H9 (cell line): ENCODE measurements around the gene BASP1. TPM values are rescaled to one million over a fixed set of nuclear protein-coding genes. Genes with fewer than 3 reads are reported as not detected.

Experiments
- DNase-seq: peaks from one replicate; pipeline ENCODE4 v3.0.0-alpha.2; 2017
- H2AFZ ChIP-seq: one replicate; pipeline ENCODE4 v1.6.1; 2013; ENCODE audit warnings: mild to moderate bottlenecking, low read length, control low read depth, moderate library complexity
- H2AK5ac ChIP-seq: 2 replicates; pipeline ENCODE4 v1.6.1; 2013; ENCODE audit warnings: low read length, control low read depth, mixed read lengths; ENCODE audit not compliant: insufficient read length
- H2BK120ac ChIP-seq: one replicate; pipeline ENCODE4 v1.6.1; 2013; ENCODE audit warnings: low read depth, mild to moderate bottlenecking, low read length, control low read depth, inconsistent platforms; ENCODE audit not compliant: poor library complexity, severe bottlenecking
- H2BK12ac ChIP-seq: 2 replicates; pipeline ENCODE4 v1.6.1; 2013; ENCODE audit warnings: low read length, control low read depth, mixed read lengths, low read depth; ENCODE audit not compliant: insufficient read length
- H2BK15ac ChIP-seq: 2 replicates; pipeline ENCODE4 v1.6.1; 2013; ENCODE audit warnings: low read depth, low read length, control low read depth
- H2BK20ac ChIP-seq: one replicate; pipeline ENCODE4 v1.6.1; 2013; ENCODE audit warnings: low read depth, mild to moderate bottlenecking, low read length, control low read depth, inconsistent platforms; ENCODE audit not compliant: poor library complexity, severe bottlenecking
- H2BK5ac ChIP-seq: 2 replicates; pipeline ENCODE4 v1.6.1; 2013; ENCODE audit warnings: low read length, control low read depth, mixed read lengths; ENCODE audit not compliant: insufficient read length
- H3K14ac ChIP-seq: 2 replicates; pipeline ENCODE4 v1.6.1; 2013; ENCODE audit warnings: low read length, control low read depth; ENCODE audit not compliant: insufficient read depth
- H3K18ac ChIP-seq: 2 replicates; pipeline ENCODE4 v1.6.1; 2013; ENCODE audit warnings: low read depth, mild to moderate bottlenecking, mixed read lengths, low read length, control low read depth; ENCODE audit not compliant: insufficient read length
- H3K23ac ChIP-seq: 2 replicates; pipeline ENCODE4 v1.6.1; 2013; ENCODE audit warnings: low read length, control low read depth, mixed read lengths, low read depth; ENCODE audit not compliant: insufficient read length
- H3K23me2 ChIP-seq: 2 replicates; pipeline ENCODE4 v1.6.1; 2013; ENCODE audit warnings: low read depth, mild to moderate bottlenecking, mixed read lengths, low read length, control low read depth; ENCODE audit not compliant: insufficient read length, poor library complexity, severe bottlenecking
- H3K27ac ChIP-seq: 2 replicates; pipeline ENCODE4 v1.5.1; 2013; ENCODE audit warnings: low read length, control low read depth, mixed read lengths, low read depth; ENCODE audit not compliant: insufficient read length
- H3K27me3 ChIP-seq: 2 replicates; pipeline ENCODE4 v1.6.1; 2013; ENCODE audit warnings: low read length, control low read depth, inconsistent platforms; ENCODE audit not compliant: insufficient read depth
- H3K4ac ChIP-seq: 2 replicates; pipeline ENCODE4 v1.6.1; 2013; ENCODE audit warnings: low read depth, mild to moderate bottlenecking, control low read depth, inconsistent platforms, low read length, moderate library complexity
- H3K4me1 ChIP-seq: 2 replicates; pipeline ENCODE4 v1.6.1; 2013; ENCODE audit warnings: low read length, control low read depth, inconsistent platforms; ENCODE audit not compliant: insufficient read depth
- H3K4me2 ChIP-seq: 2 replicates; pipeline ENCODE4 v1.6.1; 2013; ENCODE audit warnings: low read length, control low read depth, mixed read lengths; ENCODE audit not compliant: insufficient read length, insufficient read depth
- H3K56ac ChIP-seq: 2 replicates; pipeline ENCODE4 v1.6.1; 2013; ENCODE audit warnings: low read depth, mild to moderate bottlenecking, mixed read lengths, low read length, control low read depth; ENCODE audit not compliant: insufficient read length
- H3K79me1 ChIP-seq: 2 replicates; pipeline ENCODE4 v1.6.1; 2013; ENCODE audit warnings: low read depth, mild to moderate bottlenecking, moderate library complexity, low read length, control low read depth, inconsistent platforms; ENCODE audit not compliant: insufficient read depth, poor library complexity, severe bottlenecking
- H3K79me2 ChIP-seq: 2 replicates; pipeline ENCODE4 v1.6.1; 2013; ENCODE audit warnings: low read length, control low read depth, inconsistent platforms; ENCODE audit not compliant: insufficient read depth
- H3K9ac ChIP-seq: 2 replicates; pipeline ENCODE4 v1.6.1; 2013; ENCODE audit warnings: low read length, control low read depth, mixed read lengths; ENCODE audit not compliant: insufficient read length; ENCODE audit errors: extremely low read depth
- H3K9me3 ChIP-seq: one replicate; pipeline ENCODE4 v1.6.1; 2013; ENCODE audit warnings: low read depth, low read length, inconsistent platforms; ENCODE audit not compliant: control insufficient read depth
- H3T11ph ChIP-seq: one replicate; pipeline ENCODE4 v1.6.1; 2013; ENCODE audit warnings: mild to moderate bottlenecking, low read length, control low read depth, inconsistent platforms
- H4K20me1 ChIP-seq: one replicate; pipeline ENCODE4 v1.6.1; 2013; ENCODE audit not compliant: control insufficient read depth, insufficient read length, insufficient read depth
- H4K5ac ChIP-seq: 2 replicates; pipeline ENCODE4 v1.6.1; 2013; ENCODE audit warnings: low read depth, mild to moderate bottlenecking, mixed read lengths, low read length, control low read depth; ENCODE audit not compliant: insufficient read length
- H4K8ac ChIP-seq: replicated peaks from 2 replicates; pipeline ENCODE4 v1.6.1; 2013; ENCODE audit warnings: low read length, control low read depth, mixed read lengths, low read depth; ENCODE audit not compliant: insufficient read length
- H4K91ac ChIP-seq: 2 replicates; pipeline ENCODE4 v1.6.1; 2013; ENCODE audit warnings: low read depth, mild to moderate bottlenecking, moderate library complexity, mixed read lengths, low read length, control low read depth; ENCODE audit not compliant: insufficient read length
- H3K27ac Mint-ChIP-seq, 3 experiments: 2 replicates in 2 of 3; 3 replicates in 1 of 3; pipeline ENCODE4 v1.8.0; 2020 to 2021; ENCODE audit warnings: mixed read lengths in 3 of 3, mild to moderate bottlenecking in 1 of 3, moderate library complexity in 1 of 3
- H3K27me3 Mint-ChIP-seq: 2 replicates; pipeline ENCODE4 v1.8.0; 2021; ENCODE audit warnings: low read depth, mild to moderate bottlenecking, moderate library complexity, mixed read lengths
- H3K36me3 Mint-ChIP-seq, 3 experiments: 2 replicates in 2 of 3; 3 replicates in 1 of 3; pipeline ENCODE4 v1.8.0; 2020 to 2021; ENCODE audit warnings: low read depth in 3 of 3, mixed read lengths in 3 of 3; ENCODE audit not compliant: insufficient read depth in 1 of 3
- H3K4me1 Mint-ChIP-seq, 2 experiments: 2 replicates each; pipeline ENCODE4 v1.8.0; 2020; ENCODE audit warnings: mixed read lengths in 2 of 2
- H3K4me3 Mint-ChIP-seq, 2 experiments: 2 replicates in 1 of 2; 3 replicates in 1 of 2; pipeline ENCODE4 v1.8.0; 2020 to 2021; ENCODE audit warnings: mild to moderate bottlenecking in 2 of 2, mixed read lengths in 2 of 2, moderate library complexity in 1 of 2
- H3K9me3 Mint-ChIP-seq, 2 experiments: 2 replicates in 1 of 2; 3 replicates in 1 of 2; pipeline ENCODE4 v1.8.0; 2020; ENCODE audit warnings: mild to moderate bottlenecking in 2 of 2, mixed read lengths in 2 of 2, moderate library complexity in 1 of 2
- WGBS: extraction: QIAGEN DNeasy Blood & Tissue Kit; methylation state at CpG from one replicate; pipeline ENCODE4 v1.1.7; 2013; ENCODE audit warnings: missing lambda C conversion rate, low lambda C conversion rate, mixed read lengths; ENCODE audit not compliant: insufficient read length; ENCODE audit errors: extremely low coverage; 5-methylcytosine and 5-hydroxymethylcytosine counted together
- total RNA-seq: library from RNA; stranded (reverse); gene quantifications from 2 replicates; pipeline ENCODE4 v1.2.1, GENCODE V29; 2021
- TF ChIP-seq, protein P1 (sequence below): fragments of 200-600 bp; sonication (generic); conservative IDR thresholded peaks from 3 replicates; pipeline ENCODE4 v1.8.0; 2021; ENCODE audit warnings: antibody characterized with exemption, mild to moderate bottlenecking

The BASP1 gene
- total RNA-seq, 1 experiment from 2014 or later, result 180 TPM

DNA sequence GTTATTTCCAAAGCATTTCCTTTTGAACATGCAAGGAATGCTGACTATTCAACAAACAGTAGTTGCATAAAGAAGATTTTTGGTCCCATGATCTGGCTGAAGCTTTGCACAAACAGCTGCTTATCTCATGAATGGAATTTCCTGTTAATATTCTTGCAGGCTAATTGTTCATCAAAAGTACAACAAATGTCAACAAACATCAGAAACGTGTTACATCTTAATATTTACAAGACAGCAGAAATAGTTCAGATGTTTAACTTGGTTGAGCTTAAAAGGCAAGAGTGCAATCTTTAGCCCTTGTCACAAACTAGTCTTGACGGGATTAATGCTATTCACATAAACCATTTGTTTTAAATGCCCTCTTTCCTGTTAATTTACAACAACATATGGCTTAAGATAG, 47.9 kb upstream of the BASP1 start:
- no peak overlapping the region for H2AK5ac ChIP-seq
- Mint-ChIP-seq H3K27ac (no peak overlapping the region), H3K27me3 (no peaks in the 10 kb centered on the region), H3K4me1 (peaks cover 39 to 45% of the 10 kb centered on the region in 2 experiments), H3K4me3 (no peak overlapping the region), H3K9me3 (no peaks in the 10 kb centered on the region; a peak in 1 of 5 replicates), H3K36me3 (no peaks in the 10 kb centered on the region)
- no CpG with 5 or more reads among the region's 2 CpGs for WGBS
- no peaks in the 10 kb centered on the region for H3K79me2 ChIP-seq
- no peaks in the 10 kb centered on the region for H3K23me2 ChIP-seq
- DNase-seq, result no peak
- H3K4ac ChIP-seq, result no peak overlapping the region
- H2BK12ac ChIP-seq, result no peak overlapping the region
- no peaks in the 10 kb centered on the region for H3K9me3 ChIP-seq
- H3K27ac ChIP-seq, result no peak overlapping the region
- no peak overlapping the region for H3K23ac ChIP-seq
- H3K27me3 ChIP-seq, result no peaks in the 10 kb centered on the region
- H4K91ac ChIP-seq, result no peak overlapping the region
- no peak overlapping the region for H2BK20ac ChIP-seq
- no peak overlapping the region for H3T11ph ChIP-seq
- no peaks in the 10 kb centered on the region for H4K20me1 ChIP-seq
- H2BK5ac ChIP-seq, result no peak overlapping the region
- H4K5ac ChIP-seq, result no peak overlapping the region
- no peak overlapping the region for H2BK15ac ChIP-seq
- H3K14ac ChIP-seq, result no peak overlapping the region
- H3K79me1 ChIP-seq, result no peaks in the 10 kb centered on the region
- H2BK120ac ChIP-seq, result no peak overlapping the region
- no peak overlapping the region for H2AFZ ChIP-seq
- H3K4me1 ChIP-seq, result peaks cover 3% of the 10 kb centered on the region; the same call in 1 of the 2 replicates
- no peak overlapping the region for H3K56ac ChIP-seq
- no peak overlapping the region for H3K18ac ChIP-seq
- TF ChIP-seq, protein P1, sequence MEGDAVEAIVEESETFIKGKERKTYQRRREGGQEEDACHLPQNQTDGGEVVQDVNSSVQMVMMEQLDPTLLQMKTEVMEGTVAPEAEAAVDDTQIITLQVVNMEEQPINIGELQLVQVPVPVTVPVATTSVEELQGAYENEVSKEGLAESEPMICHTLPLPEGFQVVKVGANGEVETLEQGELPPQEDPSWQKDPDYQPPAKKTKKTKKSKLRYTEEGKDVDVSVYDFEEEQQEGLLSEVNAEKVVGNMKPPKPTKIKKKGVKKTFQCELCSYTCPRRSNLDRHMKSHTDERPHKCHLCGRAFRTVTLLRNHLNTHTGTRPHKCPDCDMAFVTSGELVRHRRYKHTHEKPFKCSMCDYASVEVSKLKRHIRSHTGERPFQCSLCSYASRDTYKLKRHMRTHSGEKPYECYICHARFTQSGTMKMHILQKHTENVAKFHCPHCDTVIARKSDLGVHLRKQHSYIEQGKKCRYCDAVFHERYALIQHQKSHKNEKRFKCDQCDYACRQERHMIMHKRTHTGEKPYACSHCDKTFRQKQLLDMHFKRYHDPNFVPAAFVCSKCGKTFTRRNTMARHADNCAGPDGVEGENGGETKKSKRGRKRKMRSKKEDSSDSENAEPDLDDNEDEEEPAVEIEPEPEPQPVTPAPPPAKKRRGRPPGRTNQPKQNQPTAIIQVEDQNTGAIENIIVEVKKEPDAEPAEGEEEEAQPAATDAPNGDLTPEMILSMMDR, result no peak
- H3K4me2 ChIP-seq, result no peak overlapping the region
- H4K8ac ChIP-seq, result no peak overlapping the region
- H3K9ac ChIP-seq, result no peak overlapping the region
